HG03521 (cell line): Measurements from ENCODE around the gene RGCC.
"Not testable (repeated sequence)": the region's sequence is repeated elsewhere in the genome, so short reads cannot be mapped to it uniquely, and the experiment has no call there.

Source experiments
- ATAC-seq: cut with Tn5 transposase; IDR thresholded peaks from one replicate; pipeline ENCODE4 v1.9.1; 2021; ENCODE audit warnings: mild to moderate bottlenecking, moderate library complexity; ENCODE audit not compliant: unreplicated experiment

Gene RGCC

GRCh38 chr13:41488124-41488523 is 30.8 kb downstream of the RGCC start:
- ATAC-seq: no peak

GRCh38 chr13:41490371-41491015 is 33.1 kb downstream of the RGCC start:
- no peak for ATAC-seq

GRCh38 chr13:41491436-41491835 is 34.1 kb downstream of the RGCC start:
- no peak for ATAC-seq

- no peak for ATAC-seq
These were observed 35.3 kb downstream of the RGCC start for GRCh38 chr13:41492432-41493260.

GRCh38 chr13:41494202-41494601 is 36.9 kb downstream of the RGCC start:
- no peak for ATAC-seq

- no peak for ATAC-seq
These were observed 37.7 kb downstream of the RGCC start for GRCh38 chr13:41495044-41495443.

GRCh38 chr13:41496420-41497234 is 39.3 kb downstream of the RGCC start:
- no peak for ATAC-seq

GRCh38 chr13:41497436-41497835 is 40.1 kb downstream of the RGCC start:
- ATAC-seq: no peak

GRCh38 chr13:41499452-41499851 is 42.1 kb downstream of the RGCC start:
- no peak for ATAC-seq

- ATAC-seq: no peak
These were observed 43.2 kb downstream of the RGCC start for GRCh38 chr13:41500511-41500910.

GRCh38 chr13:41501281-41501680 is 43.9 kb downstream of the RGCC start:
- no peak for ATAC-seq

- no peak for ATAC-seq
These were observed 44.7 kb downstream of the RGCC start for GRCh38 chr13:41502031-41502430.

- peak; percentile 70 for ATAC-seq
These were observed 45.3 kb downstream of the RGCC start for GRCh38 chr13:41502673-41503072.

- no peak for ATAC-seq
These were observed 46.0 kb downstream of the RGCC start for GRCh38 chr13:41503356-41503755.

- not testable (repeated sequence) for ATAC-seq
These were observed 47.3 kb downstream of the RGCC start for GRCh38 chr13:41504657-41505056.

- ATAC-seq: no peak
These were observed 48.0 kb downstream of the RGCC start for GRCh38 chr13:41505209-41505835.

GRCh38 chr13:41506312-41506711 is 49.0 kb downstream of the RGCC start:
- no peak for ATAC-seq

GRCh38 chr13:41509971-41510370 is 52.6 kb downstream of the RGCC start:
- ATAC-seq: no peak

- no peak for ATAC-seq
These were observed 54.5 kb downstream of the RGCC start for GRCh38 chr13:41511827-41512226.

- no peak for ATAC-seq
These were observed 55.1 kb downstream of the RGCC start for GRCh38 chr13:41512441-41512840.

- no peak for ATAC-seq
These were observed 56.2 kb downstream of the RGCC start for GRCh38 chr13:41513600-41513999.
